ENCODE data around the gene ADSL.
"Not testable (repeated sequence)": the region's sequence is repeated elsewhere in the genome, so short reads cannot be mapped to it uniquely, and the experiment has no call there.

The ADSL gene

DNA sequence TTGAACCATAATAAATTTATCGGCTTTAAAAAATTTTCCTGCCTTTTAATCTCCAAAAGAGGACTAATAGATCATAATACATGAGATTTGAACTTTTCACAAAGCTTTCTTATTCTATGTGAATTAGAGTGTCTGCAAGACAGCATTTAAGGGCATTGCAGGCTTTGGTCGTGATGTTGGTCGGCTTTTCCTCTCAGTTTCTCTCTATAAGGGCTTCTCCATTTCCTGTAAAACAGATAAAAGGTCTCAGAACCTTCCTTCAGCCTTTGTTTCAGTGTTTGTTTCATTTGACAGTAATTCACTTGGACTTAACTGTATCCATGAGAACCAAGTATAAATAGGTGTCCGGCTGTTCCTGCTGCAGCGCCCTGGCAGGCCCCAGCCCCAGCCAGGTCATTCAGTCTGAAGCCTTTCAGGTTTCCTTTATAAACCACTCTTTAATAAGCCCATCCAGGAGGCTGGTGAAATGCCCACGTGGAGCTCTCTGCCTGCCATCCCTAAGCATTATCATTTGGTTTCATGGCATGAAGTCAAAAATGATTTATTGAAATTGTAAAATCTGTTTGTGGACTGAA lies 37.2 kb upstream of the ADSL start:
- Histone ChIP-seq H3K9me3 (ENCODE audit: severe bottlenecking) (no peaks in the 10 kb centered on the region), H3K27ac (no peak overlapping the region), H3K36me3 (peaks cover 31% of the 10 kb centered on the region), H3K4me3 (ENCODE audit: low read depth, low read length) (no peak overlapping the region), H3K27me3 (ENCODE audit: insufficient read depth, low read depth, severe bottlenecking) (no peaks in the 10 kb centered on the region)
- DNase-seq, result no peak
- TF ChIP-seq, protein P1, sequence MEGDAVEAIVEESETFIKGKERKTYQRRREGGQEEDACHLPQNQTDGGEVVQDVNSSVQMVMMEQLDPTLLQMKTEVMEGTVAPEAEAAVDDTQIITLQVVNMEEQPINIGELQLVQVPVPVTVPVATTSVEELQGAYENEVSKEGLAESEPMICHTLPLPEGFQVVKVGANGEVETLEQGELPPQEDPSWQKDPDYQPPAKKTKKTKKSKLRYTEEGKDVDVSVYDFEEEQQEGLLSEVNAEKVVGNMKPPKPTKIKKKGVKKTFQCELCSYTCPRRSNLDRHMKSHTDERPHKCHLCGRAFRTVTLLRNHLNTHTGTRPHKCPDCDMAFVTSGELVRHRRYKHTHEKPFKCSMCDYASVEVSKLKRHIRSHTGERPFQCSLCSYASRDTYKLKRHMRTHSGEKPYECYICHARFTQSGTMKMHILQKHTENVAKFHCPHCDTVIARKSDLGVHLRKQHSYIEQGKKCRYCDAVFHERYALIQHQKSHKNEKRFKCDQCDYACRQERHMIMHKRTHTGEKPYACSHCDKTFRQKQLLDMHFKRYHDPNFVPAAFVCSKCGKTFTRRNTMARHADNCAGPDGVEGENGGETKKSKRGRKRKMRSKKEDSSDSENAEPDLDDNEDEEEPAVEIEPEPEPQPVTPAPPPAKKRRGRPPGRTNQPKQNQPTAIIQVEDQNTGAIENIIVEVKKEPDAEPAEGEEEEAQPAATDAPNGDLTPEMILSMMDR (IDR thresholded peaks at IDR 0.05; ENCODE audit: low read depth, low read length), result no peak

DNA sequence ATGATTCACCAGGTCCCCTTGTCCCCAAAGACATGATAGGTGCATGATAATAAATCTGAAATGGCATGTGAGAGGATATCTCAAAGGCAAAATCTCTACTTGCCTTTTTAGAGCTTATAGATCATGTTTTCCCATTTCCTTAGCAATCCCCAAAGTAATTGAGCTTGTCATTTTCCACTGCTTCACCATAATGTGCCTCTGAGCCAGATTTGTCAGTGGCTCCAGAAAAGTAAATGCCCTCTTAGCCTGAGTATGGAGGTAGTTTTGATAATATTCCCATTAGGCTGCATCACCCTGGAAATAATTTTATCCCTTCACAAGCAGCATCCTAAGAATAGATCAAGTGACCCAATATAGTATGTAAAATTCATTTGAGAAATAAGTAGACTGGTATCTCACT lies 36.7 kb upstream of the ADSL start:
- Histone ChIP-seq H3K4me3 (ENCODE audit: low read depth, low read length) (no peak overlapping the region), H3K36me3 (peaks cover 35% of the 10 kb centered on the region), H3K27ac (no peak overlapping the region), H3K9me3 (ENCODE audit: severe bottlenecking) (no peaks in the 10 kb centered on the region), H3K27me3 (ENCODE audit: insufficient read depth, low read depth, severe bottlenecking) (no peaks in the 10 kb centered on the region)
- TF ChIP-seq, protein P1 (IDR thresholded peaks at IDR 0.05; ENCODE audit: low read depth, low read length), result no peak
- DNase-seq, result no peak

GRCh38 chr22:40310081-40310767 lies 36.1 kb upstream of the ADSL start:
- Histone ChIP-seq H3K4me3 (ENCODE audit: low read depth, low read length) (no peak overlapping the region), H3K9me3 (ENCODE audit: severe bottlenecking) (no peaks in the 10 kb centered on the region), H3K36me3 (peaks cover 41% of the 10 kb centered on the region), H3K27ac (no peak overlapping the region), H3K27me3 (ENCODE audit: insufficient read depth, low read depth, severe bottlenecking) (no peaks in the 10 kb centered on the region)
- no peak for DNase-seq
- TF ChIP-seq, protein P1 (IDR thresholded peaks at IDR 0.05; ENCODE audit: low read depth, low read length), result no peak

DNA sequence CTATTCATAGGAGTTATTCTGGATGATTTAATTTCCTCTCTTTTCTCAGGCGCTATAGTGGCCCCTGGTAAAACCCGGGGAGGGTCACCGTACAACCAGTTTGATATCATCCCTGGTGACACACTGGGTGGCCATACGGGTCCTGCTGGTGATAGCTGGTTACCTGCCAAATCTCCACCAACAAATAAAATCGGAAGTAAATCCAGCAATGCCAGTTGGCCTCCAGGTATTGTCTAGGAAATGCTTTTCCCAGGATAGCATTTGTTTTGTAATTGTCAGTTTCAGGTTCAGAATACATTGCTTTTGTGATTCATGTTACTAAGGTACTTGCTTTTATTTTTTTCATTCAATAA lies 35.6 kb upstream of the ADSL start:
- H3K27me3 ChIP-seq (ENCODE audit: insufficient read depth, low read depth, severe bottlenecking), result no peaks in the 10 kb centered on the region
- no peak overlapping the region for H3K4me3 ChIP-seq (ENCODE audit: low read depth, low read length)
- TF ChIP-seq, protein P1 (IDR thresholded peaks at IDR 0.05; ENCODE audit: low read depth, low read length), result no peak
- H3K9me3 ChIP-seq (ENCODE audit: severe bottlenecking), result no peaks in the 10 kb centered on the region
- DNase-seq, result no peak
- H3K27ac ChIP-seq, result no peak overlapping the region
- peaks cover 44% of the 10 kb centered on the region for H3K36me3 ChIP-seq

DNA sequence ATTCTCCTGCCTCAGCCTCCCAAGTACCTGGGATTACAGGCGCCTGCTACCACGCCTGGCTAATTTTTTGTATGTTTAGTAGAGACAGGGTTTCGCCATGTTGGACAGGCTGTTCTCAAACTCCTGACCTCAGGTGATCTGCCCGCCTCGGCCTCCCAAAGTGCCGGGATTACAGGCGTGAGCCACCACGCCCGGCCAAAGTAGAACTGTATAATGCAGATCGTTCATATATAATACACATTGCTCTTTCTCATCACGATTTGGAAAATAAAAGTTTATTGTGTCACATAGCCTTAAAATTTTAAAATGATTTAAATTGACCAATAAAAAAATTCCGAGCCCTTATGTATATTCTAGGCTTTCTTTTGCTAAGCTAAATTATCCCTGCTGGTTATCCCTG lies 34.7 kb upstream of the ADSL start:
- H3K27ac ChIP-seq; H3K27me3 ChIP-seq (ENCODE audit: insufficient read depth, low read depth, severe bottlenecking); DNase-seq; H3K9me3 ChIP-seq (ENCODE audit: severe bottlenecking); H3K4me3 ChIP-seq (ENCODE audit: low read depth, low read length): not testable (repeated sequence)
- H3K36me3 ChIP-seq, result peaks cover 50% of the 10 kb centered on the region

GRCh38 chr22:40312050-40312449 lies 34.2 kb upstream of the ADSL start:
- Histone ChIP-seq H3K36me3 (peaks cover 54% of the 10 kb centered on the region), H3K9me3 (ENCODE audit: severe bottlenecking) (no peaks in the 10 kb centered on the region), H3K27me3 (ENCODE audit: insufficient read depth, low read depth, severe bottlenecking) (no peaks in the 10 kb centered on the region), H3K27ac (no peak overlapping the region), H3K4me3 (ENCODE audit: low read depth, low read length) (no peak overlapping the region)
- TF ChIP-seq, protein P1 (IDR thresholded peaks at IDR 0.05; ENCODE audit: low read depth, low read length), result no peak
- no peak for DNase-seq

Measured in WERI-Rb-1 (cell line).